Bronchial epithelial cell (primary cell): ENCODE data around the gene SLC1A2. TPM values are rescaled to one million over a fixed set of nuclear protein-coding genes. Genes with fewer than 3 reads are reported as not detected.

Experiments
- DNase-seq: peaks from one replicate; pipeline ENCODE4 v3.0.0-alpha.2; 2010; ENCODE audit warnings: low read depth
- FAIRE-seq: peaks from 2 replicates; lab custom pipeline; 2011; peaks lifted over from hg19 to GRCh38; lab: Jason Lieb, UNC
- H3K27me3 ChIP-seq: 2 replicates; pipeline ENCODE4 v1.5.1; 2011; ENCODE audit warnings: low read length; ENCODE audit not compliant: control insufficient read depth, insufficient read depth
- H3K36me3 ChIP-seq: 2 replicates; pipeline ENCODE4 v1.5.1; 2011; ENCODE audit warnings: low read length; ENCODE audit not compliant: control insufficient read depth, insufficient read depth
- H3K4me3 ChIP-seq: 2 replicates; pipeline ENCODE4 v1.5.1; 2011; ENCODE audit warnings: mild to moderate bottlenecking, low read depth, low read length, control low read depth
- total RNA-seq: library from RNA; depleted of rRNA; stranded (reverse); fragments of >200 nt; gene quantifications from 2 replicates; pipeline ENCODE4 v1.2.1, GENCODE V29; 2014
- TF ChIP-seq, protein P1 (sequence below): IDR thresholded peaks from 2 replicates; pipeline ENCODE4 v1.5.1; 2011; ENCODE audit warnings: mild to moderate bottlenecking, moderate library complexity, low read length, control low read depth, inconsistent platforms; ENCODE audit not compliant: insufficient read depth, severe bottlenecking

SLC1A2 gene
- total RNA-seq, 1 donor from 2014 or later, result under 0.01 TPM

- TF ChIP-seq, protein P1, sequence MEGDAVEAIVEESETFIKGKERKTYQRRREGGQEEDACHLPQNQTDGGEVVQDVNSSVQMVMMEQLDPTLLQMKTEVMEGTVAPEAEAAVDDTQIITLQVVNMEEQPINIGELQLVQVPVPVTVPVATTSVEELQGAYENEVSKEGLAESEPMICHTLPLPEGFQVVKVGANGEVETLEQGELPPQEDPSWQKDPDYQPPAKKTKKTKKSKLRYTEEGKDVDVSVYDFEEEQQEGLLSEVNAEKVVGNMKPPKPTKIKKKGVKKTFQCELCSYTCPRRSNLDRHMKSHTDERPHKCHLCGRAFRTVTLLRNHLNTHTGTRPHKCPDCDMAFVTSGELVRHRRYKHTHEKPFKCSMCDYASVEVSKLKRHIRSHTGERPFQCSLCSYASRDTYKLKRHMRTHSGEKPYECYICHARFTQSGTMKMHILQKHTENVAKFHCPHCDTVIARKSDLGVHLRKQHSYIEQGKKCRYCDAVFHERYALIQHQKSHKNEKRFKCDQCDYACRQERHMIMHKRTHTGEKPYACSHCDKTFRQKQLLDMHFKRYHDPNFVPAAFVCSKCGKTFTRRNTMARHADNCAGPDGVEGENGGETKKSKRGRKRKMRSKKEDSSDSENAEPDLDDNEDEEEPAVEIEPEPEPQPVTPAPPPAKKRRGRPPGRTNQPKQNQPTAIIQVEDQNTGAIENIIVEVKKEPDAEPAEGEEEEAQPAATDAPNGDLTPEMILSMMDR, result no peak
- FAIRE-seq, result no peak
- H3K36me3 ChIP-seq, result no peaks in the 10 kb centered on the region
- H3K4me3 ChIP-seq, result no peak overlapping the region
- DNase-seq, result no peak
- H3K27me3 ChIP-seq, result no peaks in the 10 kb centered on the region
Measured at GRCh38 chr11:35270342-35270741, 149.0 kb downstream of the SLC1A2 start.

- Histone ChIP-seq H3K4me3 (no peak overlapping the region), H3K36me3 (no peaks in the 10 kb centered on the region), H3K27me3 (no peaks in the 10 kb centered on the region)
- DNase-seq (no peak), FAIRE-seq (no peak)
- TF ChIP-seq, protein P1, result no peak
Measured at GRCh38 chr11:35267504-35267903, 151.9 kb downstream of the SLC1A2 start.

DNA sequence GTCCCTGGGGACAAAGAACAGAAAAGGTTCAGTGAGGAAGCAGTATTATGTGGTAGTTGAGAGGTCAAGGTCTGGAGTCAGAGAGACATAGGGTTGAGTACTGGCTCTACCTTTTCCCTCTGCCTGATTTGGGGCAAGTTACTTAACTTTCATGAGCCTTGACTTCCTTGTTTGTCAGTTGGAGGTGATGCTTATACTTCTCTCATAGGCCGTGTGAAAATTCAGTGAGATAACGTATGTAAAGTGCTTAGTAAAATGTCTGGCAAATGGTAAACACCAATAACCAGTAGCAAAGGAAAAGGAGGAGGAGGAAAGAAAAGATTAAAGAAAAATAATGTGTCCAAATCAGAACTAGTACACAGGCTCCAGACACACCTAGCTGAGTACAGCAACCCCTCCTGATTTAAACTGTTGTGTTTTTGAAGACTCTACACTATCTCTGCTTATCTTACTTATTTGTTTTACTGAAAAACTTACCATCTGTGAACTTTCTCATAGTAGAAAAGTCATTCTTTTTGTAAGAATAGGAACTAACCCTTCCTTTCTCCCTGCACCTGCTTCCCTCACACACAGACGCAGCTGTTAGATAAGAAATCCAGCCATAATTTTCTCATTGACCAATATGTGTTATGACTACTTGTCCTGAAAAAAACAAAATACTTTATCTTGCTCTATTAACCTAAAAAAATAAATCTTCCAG lies 153.5 kb downstream of the SLC1A2 start:
- Histone ChIP-seq H3K27me3 (no peaks in the 10 kb centered on the region), H3K36me3 (no peaks in the 10 kb centered on the region), H3K4me3 (no peak overlapping the region)
- TF ChIP-seq, protein P1, result no peak
- FAIRE-seq (no peak), DNase-seq (no peak)

GRCh38 chr11:35262735-35263134 lies 156.6 kb downstream of the SLC1A2 start:
- no peak for FAIRE-seq
- TF ChIP-seq, protein P1, result no peak
- no peaks in the 10 kb centered on the region for H3K36me3 ChIP-seq

DNA sequence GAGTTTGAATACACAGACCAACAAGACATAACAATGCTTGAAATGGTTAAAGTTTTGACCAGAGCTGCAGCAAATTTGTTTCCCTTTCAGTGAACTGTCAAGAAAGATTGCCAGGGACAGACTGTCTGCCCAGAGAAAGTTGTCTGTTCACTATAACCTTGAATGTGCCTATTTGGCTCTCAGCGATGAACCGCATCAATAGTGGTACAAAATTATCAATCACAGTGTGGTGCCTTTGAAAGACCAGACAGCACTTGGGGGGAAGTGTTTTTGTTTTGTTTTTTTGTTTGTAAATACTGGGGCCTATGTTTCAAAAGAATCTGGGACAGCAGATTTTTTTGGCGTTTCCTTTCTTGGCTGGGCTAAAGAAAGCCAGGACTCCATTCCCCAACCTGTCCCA lies 157.3 kb downstream of the SLC1A2 start:
- no peak for DNase-seq
- no peak for FAIRE-seq
- H3K36me3 ChIP-seq, result no peaks in the 10 kb centered on the region
- no peaks in the 10 kb centered on the region for H3K27me3 ChIP-seq
- TF ChIP-seq, protein P1, result no peak
- H3K4me3 ChIP-seq, result no peak overlapping the region

More at GRCh38 chr11:35262735-35263134, 156.6 kb downstream of the SLC1A2 start:
- no peaks in the 10 kb centered on the region for H3K27me3 ChIP-seq
- no peak overlapping the region for H3K4me3 ChIP-seq
- no peak for DNase-seq

DNA sequence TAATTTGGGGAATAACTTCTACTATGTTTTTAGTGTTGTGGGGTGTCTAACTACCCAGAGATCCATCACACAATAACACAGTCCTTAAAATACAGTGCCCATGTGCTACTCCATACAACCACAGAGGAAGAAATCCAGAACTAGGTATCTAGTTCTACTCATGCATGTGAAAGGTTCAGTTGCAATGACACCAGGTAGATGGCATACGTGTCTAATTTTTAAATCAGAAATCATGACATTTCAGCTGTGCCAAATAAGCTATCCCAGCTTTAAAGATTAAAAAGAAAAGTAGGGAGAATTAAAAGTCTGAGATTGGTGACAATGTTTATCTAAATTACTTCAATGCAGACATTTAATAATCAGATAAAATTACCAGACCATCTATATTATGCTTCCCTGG lies 158.2 kb downstream of the SLC1A2 start:
- no peak for FAIRE-seq
- Histone ChIP-seq H3K36me3 (no peaks in the 10 kb centered on the region), H3K4me3 (no peak overlapping the region), H3K27me3 (no peaks in the 10 kb centered on the region)
- TF ChIP-seq, protein P1, result no peak
- no peak for DNase-seq
